NT2/D1 (cell line): ENCODE results near the gene TIMM44.
"Not testable (repeated sequence)": the region's sequence is repeated elsewhere in the genome, so short reads cannot be mapped to it uniquely, and the experiment has no call there.

Experiments
- DNase-seq: peaks from one replicate; pipeline ENCODE4 v3.0.0-alpha.2; 2011; ENCODE audit warnings: low read depth, low spot score
- H3K27me3 ChIP-seq: 2 replicates; pipeline ENCODE4 v1.6.0; 2011; ENCODE audit warnings: mild to moderate bottlenecking; ENCODE audit not compliant: insufficient read length, insufficient read depth
- H3K36me3 ChIP-seq: 2 replicates; pipeline ENCODE4 v1.6.1; 2011; ENCODE audit warnings: mild to moderate bottlenecking, low read length, mixed read lengths; ENCODE audit not compliant: insufficient read depth, insufficient read length
- H3K4me1 ChIP-seq: 2 replicates; pipeline ENCODE4 v1.5.1; 2011; ENCODE audit not compliant: insufficient read depth, insufficient read length
- H3K4me3 ChIP-seq: 2 replicates; pipeline ENCODE4 v1.5.1; 2011; ENCODE audit warnings: low read depth; ENCODE audit not compliant: insufficient read length
- H3K9ac ChIP-seq: 2 replicates; pipeline ENCODE4 v1.6.0; 2011; ENCODE audit warnings: low read depth; ENCODE audit not compliant: insufficient read length
- H3K9me3 ChIP-seq: 2 replicates; pipeline ENCODE4 v1.5.1; 2011; ENCODE audit warnings: mild to moderate bottlenecking, low read length; ENCODE audit not compliant: insufficient read depth
- SUZ12 ChIP-seq: IDR thresholded peaks from 2 replicates; pipeline ENCODE4 v1.6.1; 2011; ENCODE audit not compliant: insufficient read length, insufficient read depth; ENCODE audit errors: extremely low read depth
- YY1 ChIP-seq: IDR thresholded peaks from 2 replicates; pipeline ENCODE4 v1.6.1; 2011; ENCODE audit not compliant: insufficient read length, insufficient read depth
- ZNF274 ChIP-seq: IDR thresholded peaks from 2 replicates; pipeline ENCODE4 v1.6.1; 2011; ENCODE audit warnings: mild to moderate bottlenecking, low read depth, low read length

TIMM44 gene

GRCh38 chr19:7931221-7932061 is 12.0 kb downstream of the TIMM44 start:
- H3K4me3 ChIP-seq: no peak overlapping the region
- TF ChIP-seq SUZ12: no peak
- TF ChIP-seq ZNF274: no peak
- TF ChIP-seq YY1: no peak
- no peak for DNase-seq
- peaks cover 24% of the 10 kb centered on the region for H3K4me1 ChIP-seq
- H3K9me3 ChIP-seq: no peaks in the 10 kb centered on the region
- H3K27me3 ChIP-seq: no peaks in the 10 kb centered on the region
- H3K9ac ChIP-seq: no peak overlapping the region
- peaks cover 87% of the 10 kb centered on the region for H3K36me3 ChIP-seq

GRCh38 chr19:7930765-7931164 is 12.7 kb downstream of the TIMM44 start:
- no peak for DNase-seq
- Histone ChIP-seq H3K9ac (no peak overlapping the region), H3K36me3 (peaks cover 80% of the 10 kb centered on the region), H3K27me3 (no peaks in the 10 kb centered on the region), H3K4me1 (peaks cover 28% of the 10 kb centered on the region), H3K9me3 (no peaks in the 10 kb centered on the region), H3K4me3 (no peak overlapping the region)
- TF ChIP-seq YY1: no peak
- TF ChIP-seq ZNF274: no peak
- no peak for TF ChIP-seq SUZ12

GRCh38 chr19:7930030-7930429 is 13.4 kb downstream of the TIMM44 start:
- Histone ChIP-seq H3K36me3 (peaks cover 74% of the 10 kb centered on the region), H3K4me1 (peaks cover 28% of the 10 kb centered on the region)
- not testable (repeated sequence) for H3K9me3 ChIP-seq, DNase-seq, H3K27me3 ChIP-seq, H3K4me3 ChIP-seq, H3K9ac ChIP-seq

GRCh38 chr19:7928741-7929701 is 14.4 kb downstream of the TIMM44 start:
- TF ChIP-seq YY1 (no peak), SUZ12 (no peak), ZNF274 (no peak)
- Histone ChIP-seq H3K4me1 (peaks cover 31% of the 10 kb centered on the region), H3K4me3 (no peak overlapping the region), H3K27me3 (no peaks in the 10 kb centered on the region), H3K9ac (peak overlapping the region; percentile 71), H3K9me3 (no peaks in the 10 kb centered on the region), H3K36me3 (peaks cover 71% of the 10 kb centered on the region)
- no peak for DNase-seq

- H3K9me3 ChIP-seq: no peaks in the 10 kb centered on the region
- H3K4me3 ChIP-seq: no peak overlapping the region
- peaks cover 30% of the 10 kb centered on the region for H3K4me1 ChIP-seq
- H3K36me3 ChIP-seq: peaks cover 71% of the 10 kb centered on the region
- TF ChIP-seq YY1: no peak
- TF ChIP-seq ZNF274: no peak
- TF ChIP-seq SUZ12: no peak
- peak overlapping the region; percentile 1 for H3K9ac ChIP-seq
- no peak for DNase-seq
- H3K27me3 ChIP-seq: no peaks in the 10 kb centered on the region
Measured at GRCh38 chr19:7928334-7928706, 15.1 kb downstream of the TIMM44 start.

GRCh38 chr19:7927605-7928333 is 15.7 kb downstream of the TIMM44 start:
- TF ChIP-seq SUZ12: no peak
- TF ChIP-seq YY1: no peak
- TF ChIP-seq ZNF274: no peak
- Histone ChIP-seq H3K9me3 (no peaks in the 10 kb centered on the region), H3K4me1 (peaks cover 30% of the 10 kb centered on the region), H3K4me3 (no peak overlapping the region), H3K9ac (peak overlapping the region; percentile 8), H3K36me3 (peaks cover 71% of the 10 kb centered on the region), H3K27me3 (no peaks in the 10 kb centered on the region)
- DNase-seq: no peak
